Nucleus accumbens (tissue), 56 donors: Measurements from ENCODE around the gene PAAF1.
A peak's percentile ranks its signal among the peaks of the same experiment; 100 is the strongest.
"Not testable (repeated sequence)": the region's sequence is repeated elsewhere in the genome, so short reads cannot be mapped to it uniquely, and the experiment has no call there.

Source experiments
- DNase-seq, 56 donors: peaks; one replicate each; lab custom pipeline; 2025; lab: John Stamatoyannopoulos, UW

The PAAF1 gene

GRCh38 chr11:73878771-73879170 is 2.0 kb downstream of the PAAF1 start:
- no peak for DNase-seq

- not testable (repeated sequence) for DNase-seq
Measured at GRCh38 chr11:73880449-73880848, 3.6 kb downstream of the PAAF1 start.

GRCh38 chr11:73883856-73884255 is 7.1 kb downstream of the PAAF1 start:
- DNase-seq = no peak

- no peak for DNase-seq
Measured at GRCh38 chr11:73888244-73888643, 11.4 kb downstream of the PAAF1 start.

- DNase-seq = peak in 23 of 56 donors; percentile 0 to 64 (median 12)
Measured at GRCh38 chr11:73889019-73889418, 12.2 kb downstream of the PAAF1 start.

- DNase-seq = no peak
Measured at GRCh38 chr11:73889536-73889935, 12.7 kb downstream of the PAAF1 start.

- DNase-seq = no peak
Measured at GRCh38 chr11:73893041-73893440, 16.2 kb downstream of the PAAF1 start.

- DNase-seq = no peak
Measured at GRCh38 chr11:73894725-73895335, 18.0 kb downstream of the PAAF1 start.

GRCh38 chr11:73902303-73902702 is 25.5 kb downstream of the PAAF1 start:
- DNase-seq = no peak

- DNase-seq = no peak
Measured at GRCh38 chr11:73907191-73907590, 30.4 kb downstream of the PAAF1 start.

GRCh38 chr11:73912026-73912425 is 35.2 kb downstream of the PAAF1 start:
- DNase-seq = no peak

- no peak for DNase-seq
Measured at GRCh38 chr11:73913472-73913871, 36.7 kb downstream of the PAAF1 start.

GRCh38 chr11:73914284-73914683 is 37.5 kb downstream of the PAAF1 start:
- no peak for DNase-seq

- DNase-seq = peak in 9 of 56 donors; percentile 2 to 62 (median 18)
Measured at GRCh38 chr11:73916435-73916834, 39.6 kb downstream of the PAAF1 start.

- DNase-seq = peak in 2 of 56 donors; percentile 10 to 25
Measured at GRCh38 chr11:73921180-73921579, 44.4 kb downstream of the PAAF1 start.

- no peak for DNase-seq
Measured at GRCh38 chr11:73929388-73929787, 52.6 kb downstream of the PAAF1 start.

- DNase-seq = peak in 41 of 56 donors; percentile 3 to 69 (median 22)
Measured at GRCh38 chr11:73931039-73931645, 54.3 kb downstream of the PAAF1 start.

GRCh38 chr11:73931951-73932350 is 55.2 kb downstream of the PAAF1 start:
- DNase-seq = no peak

GRCh38 chr11:73932781-73933180 is 56.0 kb downstream of the PAAF1 start:
- DNase-seq = no peak

GRCh38 chr11:73936047-73936446 is 59.2 kb downstream of the PAAF1 start:
- not testable (repeated sequence) for DNase-seq

- no peak for DNase-seq
Measured at GRCh38 chr11:73939096-73939495, 62.3 kb downstream of the PAAF1 start.

- DNase-seq = no peak
Measured at GRCh38 chr11:73940801-73941570, 64.2 kb downstream of the PAAF1 start.
